ENCODE measurements around the gene MAGI1.

MAGI1 gene

DNA sequence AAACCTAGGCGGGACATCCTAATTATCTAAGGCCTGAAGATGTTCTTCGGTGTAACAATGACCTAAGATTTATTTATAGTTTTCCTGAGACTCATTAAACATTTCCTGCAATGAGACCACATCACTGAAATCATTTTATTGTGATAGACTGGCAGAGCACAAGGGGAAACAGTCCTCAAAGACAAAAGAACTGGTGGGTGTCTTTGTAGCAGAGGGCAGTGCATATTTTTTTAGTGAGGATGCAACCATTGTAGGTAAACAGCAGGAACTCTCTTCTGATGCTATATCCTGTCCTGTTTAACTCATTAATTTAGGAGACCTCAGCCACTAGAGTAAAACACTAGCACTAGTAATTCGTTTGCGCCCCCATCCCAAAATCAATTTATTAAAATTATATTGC, 100.0 kb downstream of the MAGI1 start:
- no peak for DNase-seq

DNA sequence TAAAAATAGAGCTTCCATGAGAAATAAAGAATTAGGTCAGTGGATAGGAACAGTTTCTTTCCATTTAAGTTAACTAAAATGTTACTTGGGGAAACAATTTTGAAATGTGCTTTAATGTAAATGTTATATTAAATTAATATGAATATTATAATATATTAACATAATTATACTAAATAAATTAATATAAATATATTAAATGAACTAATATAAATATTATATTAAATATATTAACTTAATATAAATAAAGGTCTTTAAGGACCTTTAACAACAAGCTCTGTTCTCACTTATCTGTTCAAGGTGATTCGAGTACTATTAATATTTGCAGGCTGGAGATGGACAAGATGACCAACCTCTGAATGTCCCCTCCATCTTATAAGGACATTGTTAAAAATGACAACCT, 100.6 kb downstream of the MAGI1 start:
- no peak for DNase-seq

- DNase-seq: no peak
Measured at GRCh38 chr3:65936908-65937638, 101.6 kb downstream of the MAGI1 start.

GRCh38 chr3:65935724-65936123, 103.0 kb downstream of the MAGI1 start:
- DNase-seq: no peak

DNA sequence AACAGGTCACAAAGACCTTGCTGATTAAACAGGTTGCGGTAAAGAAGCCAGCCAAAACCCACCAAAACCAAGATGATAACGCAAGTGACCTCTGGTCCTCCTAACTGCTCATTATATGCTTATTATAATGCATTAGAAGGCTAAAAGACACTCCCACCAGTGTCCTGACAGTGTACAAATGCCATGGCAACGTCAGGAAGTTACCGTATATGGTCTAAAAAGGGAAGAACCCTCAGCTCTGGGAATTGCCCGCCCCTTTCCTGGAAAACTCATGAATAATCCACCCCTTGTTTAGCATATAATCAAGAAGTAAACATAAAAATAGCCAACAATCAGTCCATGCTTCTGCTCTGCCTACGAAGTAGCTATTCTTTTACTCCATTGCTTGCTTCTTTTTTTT, 108.1 kb downstream of the MAGI1 start:
- DNase-seq: no peak

- DNase-seq: no peak
Measured at GRCh38 chr3:65928110-65928509, 110.6 kb downstream of the MAGI1 start.

DNA sequence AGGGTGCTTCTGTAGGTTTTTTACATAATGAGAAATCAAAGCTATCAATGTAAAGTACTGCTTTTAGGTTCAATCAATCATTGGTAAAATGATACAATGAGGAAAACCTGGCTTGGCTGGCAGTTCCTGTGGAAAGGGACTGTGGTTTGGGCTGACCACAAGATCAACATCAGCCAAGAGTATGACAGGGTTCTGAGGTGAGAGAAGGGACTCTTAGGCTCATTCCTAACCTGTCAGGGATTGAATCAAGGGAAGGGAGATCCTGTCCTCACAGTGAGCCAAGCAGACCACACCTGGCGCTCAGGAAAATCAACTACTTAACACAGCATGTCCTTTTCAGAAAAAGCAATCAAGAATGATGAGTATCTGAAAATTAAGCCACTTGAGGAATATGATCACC, 111.1 kb downstream of the MAGI1 start:
- no peak for DNase-seq

- DNase-seq: no peak
Measured at GRCh38 chr3:65925254-65925954, 113.3 kb downstream of the MAGI1 start.

- no peak for DNase-seq
Measured at GRCh38 chr3:65924762-65925161, 114.0 kb downstream of the MAGI1 start.

DNA sequence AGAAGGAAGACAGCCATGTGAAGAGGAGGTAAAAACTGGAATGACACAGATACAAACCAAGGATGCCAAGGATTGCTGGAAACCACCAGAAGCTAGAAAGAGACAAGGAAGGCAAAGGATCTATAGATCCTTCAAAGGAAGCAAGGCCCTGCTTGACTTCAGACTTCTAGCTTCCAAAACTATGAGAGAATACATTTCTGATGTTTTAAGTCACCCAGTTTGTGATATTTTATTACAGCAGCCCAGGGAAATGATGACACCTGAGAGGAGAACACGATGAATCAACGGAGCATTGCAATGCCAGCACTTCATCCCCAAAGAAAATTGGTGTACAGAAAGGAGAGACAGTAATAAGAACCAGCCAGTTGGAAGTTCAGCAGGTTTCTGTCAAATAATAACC, 116.3 kb downstream of the MAGI1 start:
- no peak for DNase-seq

DNA sequence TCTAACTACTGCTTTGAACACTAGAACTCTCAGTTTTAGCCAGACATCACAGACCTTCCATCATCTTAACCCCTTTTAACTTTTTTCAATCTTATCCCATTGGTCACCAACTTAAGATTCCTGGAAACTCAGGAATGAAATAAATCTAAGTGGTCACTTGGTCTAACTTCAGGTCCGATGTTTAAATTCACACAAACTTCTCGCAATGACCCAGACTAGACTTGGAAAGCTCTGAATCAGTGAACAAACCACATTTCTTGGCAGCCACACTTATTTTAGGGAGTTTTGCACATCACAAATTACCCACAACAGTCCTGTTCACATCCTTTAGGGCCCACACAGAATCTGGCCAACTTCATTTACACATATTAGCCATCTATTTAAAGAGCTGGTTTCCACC, 118.9 kb downstream of the MAGI1 start:
- no peak for DNase-seq

GRCh38 chr3:65915477-65915876, 123.2 kb downstream of the MAGI1 start:
- DNase-seq: no peak

- no peak for DNase-seq
Measured at GRCh38 chr3:65914740-65915367, 123.9 kb downstream of the MAGI1 start.

GRCh38 chr3:65914032-65914739, 124.5 kb downstream of the MAGI1 start:
- no peak for DNase-seq

GRCh38 chr3:65912647-65913046, 126.1 kb downstream of the MAGI1 start:
- no peak for DNase-seq

DNA sequence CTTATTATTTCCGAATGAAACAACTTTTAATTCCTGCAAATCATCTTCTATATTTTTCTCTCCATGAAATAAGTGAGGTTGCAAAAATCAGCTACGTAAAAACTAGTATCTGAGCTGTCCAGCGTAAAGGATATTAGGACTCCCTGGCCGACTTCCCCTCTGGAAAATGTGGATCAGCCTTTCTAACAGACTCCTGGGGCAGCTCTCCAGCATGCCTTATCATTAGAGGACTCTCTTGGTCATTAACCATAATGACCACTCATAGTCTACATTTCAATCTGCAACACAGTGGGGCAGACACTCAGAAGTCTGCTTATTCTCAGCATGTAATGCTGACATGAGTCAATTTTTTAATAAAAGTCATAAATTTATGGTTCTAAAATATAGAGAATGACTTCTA, 130.1 kb downstream of the MAGI1 start:
- no peak for DNase-seq

DNA sequence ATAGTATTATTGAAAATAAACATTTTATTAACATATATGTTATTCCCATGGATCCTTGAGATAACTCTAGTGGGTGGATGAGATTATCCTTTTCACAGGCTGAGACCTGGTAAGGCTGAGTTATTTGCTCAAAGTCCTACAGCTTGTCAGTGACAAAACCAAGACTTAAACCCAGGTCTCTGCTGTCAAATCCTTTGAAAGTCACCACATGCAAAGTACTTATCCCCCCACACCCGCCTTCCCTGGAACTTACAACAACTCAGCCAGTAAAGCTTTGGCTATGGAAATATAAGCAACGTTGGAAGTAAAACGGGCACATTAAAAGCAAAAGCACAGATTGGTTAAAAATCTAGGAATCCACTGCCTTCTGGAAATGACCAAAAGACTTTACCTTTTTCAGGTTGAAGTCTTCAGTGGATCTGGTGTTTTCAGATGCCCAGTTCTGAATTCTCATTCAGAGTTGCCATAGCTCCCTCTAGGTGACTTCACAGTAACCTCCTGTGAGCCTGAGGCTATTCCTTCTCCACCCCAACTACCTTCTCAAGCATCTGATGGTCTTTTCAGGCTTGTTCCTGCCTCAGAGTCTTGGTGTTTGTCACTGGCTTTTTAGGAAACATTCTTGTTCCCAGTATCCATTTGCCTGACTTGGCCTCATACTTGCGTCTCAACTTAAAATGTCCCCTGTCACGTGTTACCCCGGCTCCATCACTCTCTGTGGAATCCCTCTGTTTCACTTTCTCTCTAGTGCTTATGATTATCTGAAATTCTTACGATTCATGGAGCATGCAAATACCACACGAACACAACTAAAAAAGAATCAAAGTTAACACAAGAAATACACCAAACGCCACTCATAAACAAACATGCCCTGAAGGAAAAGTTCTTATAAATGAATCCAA, 131.2 kb downstream of the MAGI1 start:
- no peak for DNase-seq

DNA sequence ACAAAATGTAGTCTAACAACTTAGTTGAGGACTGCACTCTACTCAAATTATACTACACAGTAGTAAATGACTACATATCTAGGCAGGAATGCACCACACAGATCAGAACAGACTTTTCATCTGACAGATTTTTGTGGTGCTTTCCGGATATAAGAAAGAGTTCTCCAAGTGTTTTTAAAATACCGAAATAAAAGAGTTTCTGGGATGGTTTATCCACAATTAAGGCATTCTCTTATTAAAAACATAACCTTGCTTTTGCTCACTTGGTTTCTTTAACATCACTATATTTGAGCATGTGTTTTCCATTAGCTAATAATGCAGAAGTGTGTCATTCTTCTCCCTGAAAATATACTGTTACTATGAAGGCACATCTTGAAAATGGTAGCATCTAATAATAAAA, 132.9 kb downstream of the MAGI1 start:
- no peak for DNase-seq

GRCh38 chr3:65904016-65904415, 134.7 kb downstream of the MAGI1 start:
- no peak for DNase-seq

DNA sequence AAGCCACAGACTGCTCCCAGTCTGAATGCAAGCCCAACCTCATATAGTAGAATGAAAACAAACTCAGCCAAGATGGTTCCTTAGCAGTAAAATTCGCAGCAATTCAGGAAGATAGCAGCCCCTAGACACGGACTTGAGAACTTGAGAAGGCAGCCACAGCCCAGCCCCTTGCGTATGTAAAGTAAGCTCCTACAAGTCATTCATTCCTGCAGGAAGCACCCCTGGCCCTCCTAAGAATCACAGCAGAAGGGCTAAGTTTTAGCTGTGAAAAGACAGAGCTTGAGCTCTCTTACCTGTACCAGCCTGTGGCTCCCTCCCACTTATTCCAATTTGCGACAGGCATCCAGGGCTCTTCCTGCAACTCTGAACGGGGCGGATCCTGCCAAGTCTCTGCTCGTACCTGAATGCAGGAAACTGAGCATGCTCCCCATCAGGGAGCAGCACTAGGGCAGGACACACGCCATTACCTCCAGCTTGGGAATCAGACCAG, 136.4 kb downstream of the MAGI1 start:
- DNase-seq: no peak

DNA sequence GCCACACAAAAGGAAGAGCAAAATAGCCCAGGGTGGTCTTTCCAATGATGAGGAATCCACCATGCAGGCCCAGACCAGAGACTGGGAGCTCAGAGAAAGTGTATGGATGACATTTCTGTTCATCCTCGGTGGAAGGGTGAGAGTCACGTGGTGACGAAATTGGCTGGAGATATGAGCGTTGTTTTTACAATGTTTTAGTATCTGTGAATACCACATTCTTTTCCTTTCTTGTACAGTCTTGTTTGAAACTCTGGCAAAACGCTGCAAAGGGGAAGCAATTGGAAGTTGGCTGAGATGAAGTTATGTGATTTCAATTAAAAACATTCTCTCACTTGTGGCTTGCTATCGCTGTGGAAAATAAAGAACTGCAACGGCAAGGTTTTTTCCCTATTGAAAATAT, 137.5 kb downstream of the MAGI1 start:
- DNase-seq: no peak

DNA sequence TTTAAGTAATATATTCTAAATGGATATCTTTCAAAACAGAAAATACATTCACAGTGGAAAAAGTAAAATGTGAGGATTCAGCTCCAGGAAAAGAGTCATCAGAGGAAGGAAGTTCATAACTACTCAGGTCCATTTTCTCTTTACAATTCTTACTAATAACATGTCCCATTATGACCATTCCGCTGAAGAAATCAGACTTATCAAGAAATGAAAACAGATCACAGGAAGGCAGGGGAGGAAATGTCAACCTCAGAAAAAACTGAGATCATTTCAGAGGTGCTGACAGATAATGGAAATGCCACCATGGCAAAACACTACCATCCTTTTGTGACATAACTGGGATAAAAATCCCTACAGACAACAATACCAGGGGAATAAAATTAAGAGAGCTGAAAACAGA, 139.5 kb downstream of the MAGI1 start:
- no peak for DNase-seq

Measured in hematopoietic multipotent progenitor cell treated with erythropoietin and hydrocortisone succinate and interleukin-3 and kit ligand, for 8 days (in vitro differentiated cells).